Measurements from ENCODE around the gene METTL4.
"Not testable (repeated sequence)": the region's sequence is repeated elsewhere in the genome, so short reads cannot be mapped to it uniquely, and the experiment has no call there.

METTL4 gene

DNA sequence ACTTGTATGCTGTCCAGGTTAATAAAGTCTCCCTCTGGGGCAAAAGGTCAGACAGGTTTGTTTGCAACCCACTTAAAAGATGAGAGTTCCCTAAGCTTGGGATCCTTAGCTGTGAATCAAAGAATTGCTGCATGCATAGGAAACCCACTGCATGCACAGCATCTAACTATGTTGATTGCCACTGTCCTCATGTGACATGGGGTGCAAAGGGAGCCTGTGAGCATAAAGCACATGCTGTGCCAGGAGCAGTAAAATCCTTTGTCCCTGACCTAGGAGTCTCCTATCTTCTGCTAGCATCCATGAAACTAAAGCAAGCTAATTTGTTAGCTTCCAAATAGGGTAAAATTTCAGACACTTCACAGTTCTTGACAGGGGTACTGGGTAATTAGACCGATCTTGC, 13.8 kb downstream of the METTL4 start:
- no peak for DNase-seq

DNA sequence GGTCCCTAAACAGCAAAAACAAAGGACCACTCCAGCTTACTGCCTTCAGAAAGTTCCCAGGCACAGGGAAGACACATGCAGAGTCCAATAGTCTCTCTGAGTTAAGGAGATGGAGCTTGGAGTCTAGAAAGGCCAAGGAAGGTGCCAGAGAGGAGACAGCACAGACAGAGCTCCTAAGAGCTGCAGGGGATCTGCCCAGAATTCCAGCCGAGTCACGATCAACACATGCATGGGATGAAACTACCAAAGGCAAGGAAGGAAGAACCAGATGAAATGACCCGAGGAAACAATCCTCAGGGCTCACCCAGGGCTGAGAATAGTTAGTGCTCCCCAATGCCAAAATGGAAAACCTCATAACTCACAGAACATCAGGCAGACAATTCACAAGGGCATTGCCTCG, 15.4 kb downstream of the METTL4 start:
- DNase-seq = no peak

DNA sequence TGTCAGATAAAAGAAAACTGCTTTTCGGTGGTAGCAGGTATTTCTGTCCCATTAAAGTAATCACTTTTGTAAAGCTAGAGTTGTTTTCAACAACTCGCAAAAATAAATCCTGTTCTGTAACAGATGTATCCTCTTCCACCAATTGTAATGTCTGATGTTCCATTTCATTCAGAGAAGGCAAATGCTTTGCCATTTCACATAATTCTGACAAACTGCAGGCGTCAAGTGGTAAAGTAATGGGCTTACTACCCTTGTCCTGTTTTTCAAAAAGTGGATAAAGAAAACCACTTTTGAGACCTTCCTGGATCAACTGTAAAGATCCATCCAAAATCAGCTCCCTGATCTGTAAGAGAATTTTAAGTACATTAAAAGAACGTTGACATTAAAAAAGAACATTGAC, 16.6 kb downstream of the METTL4 start:
- no peak for DNase-seq

DNA sequence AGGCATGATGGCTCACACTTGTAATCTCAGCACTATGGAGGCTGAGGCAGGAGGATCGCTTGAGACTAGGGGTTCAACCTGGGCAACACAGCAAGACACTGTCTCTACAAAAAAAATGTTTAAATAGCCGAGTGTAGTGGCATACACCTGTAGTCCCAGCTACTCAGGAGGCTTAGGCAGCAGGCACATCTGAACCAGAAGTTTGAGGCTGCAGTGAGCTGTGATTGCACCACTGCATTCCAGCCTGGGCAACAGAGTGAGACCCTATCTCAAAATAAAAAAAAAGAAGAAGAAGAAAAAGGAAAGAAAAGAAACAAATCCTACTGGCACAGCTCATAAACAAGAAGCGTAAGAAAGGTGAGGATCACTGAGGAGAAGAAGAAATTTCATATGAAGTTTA, 19.9 kb downstream of the METTL4 start:
- DNase-seq = no peak

DNA sequence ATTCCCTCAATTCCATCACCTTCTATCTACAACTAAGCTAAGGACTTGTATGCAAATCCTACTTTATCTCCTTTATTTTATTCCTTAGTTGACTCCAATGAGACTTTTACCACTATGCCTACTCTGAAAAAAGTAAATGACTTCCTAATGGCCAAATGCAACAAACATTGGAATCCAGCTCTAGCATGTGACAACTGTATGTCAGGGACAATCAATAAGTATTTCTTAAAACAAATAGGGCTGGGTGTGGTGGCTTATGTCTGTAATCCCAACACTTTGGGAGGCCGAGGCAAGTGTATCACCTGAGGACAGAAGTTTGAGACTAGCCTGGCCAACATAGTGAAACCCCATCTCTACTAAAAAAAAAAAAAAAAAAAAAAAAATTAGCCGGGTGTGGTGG, 21.8 kb downstream of the METTL4 start:
- DNase-seq = no peak

DNA sequence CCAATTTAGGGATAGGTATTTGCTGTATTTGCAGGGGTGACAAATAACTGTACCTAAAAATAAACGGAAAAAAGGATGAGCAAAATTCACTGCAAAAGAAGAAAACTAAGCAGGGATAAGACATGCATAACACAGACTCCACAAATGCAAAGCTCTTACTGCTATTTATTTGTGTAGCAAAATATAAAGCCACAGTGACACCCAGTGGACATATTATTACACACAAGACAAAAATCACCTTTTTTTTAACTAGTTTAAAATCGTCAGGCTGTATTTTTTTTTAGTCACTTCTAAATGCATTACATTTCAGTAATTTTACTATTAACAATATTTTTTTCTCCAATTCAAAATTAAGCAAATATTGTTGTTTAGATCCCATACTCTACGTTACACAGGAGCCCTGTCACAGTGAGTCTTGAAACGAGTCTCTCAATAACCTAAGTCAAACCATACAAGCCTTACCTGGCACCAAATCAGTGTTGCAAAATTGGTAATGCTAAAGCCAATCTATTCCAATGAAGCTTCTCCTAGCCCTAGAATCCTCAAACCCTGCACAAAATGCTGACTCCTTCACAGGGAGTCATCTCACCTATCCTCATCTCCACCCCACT, 23.7 kb downstream of the METTL4 start:
- DNase-seq = peak; percentile 65

DNA sequence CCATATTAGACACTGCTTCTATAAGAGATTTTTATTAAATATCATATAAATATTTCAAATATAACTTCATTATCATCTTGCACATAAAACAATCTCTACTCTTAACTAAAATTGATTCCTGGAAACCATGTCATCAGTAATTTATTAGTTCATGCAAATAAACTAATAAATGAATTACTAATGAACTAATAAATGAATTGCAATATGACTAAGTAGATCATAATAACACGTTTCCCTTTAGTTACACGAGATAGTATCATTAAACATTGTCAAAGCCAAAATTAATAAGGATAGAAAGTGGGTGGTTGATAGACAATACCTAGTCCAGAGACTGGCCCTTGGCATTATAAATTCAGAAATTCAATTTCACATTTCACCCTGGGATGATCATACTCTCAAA, 26.1 kb downstream of the METTL4 start:
- no peak for DNase-seq

DNA sequence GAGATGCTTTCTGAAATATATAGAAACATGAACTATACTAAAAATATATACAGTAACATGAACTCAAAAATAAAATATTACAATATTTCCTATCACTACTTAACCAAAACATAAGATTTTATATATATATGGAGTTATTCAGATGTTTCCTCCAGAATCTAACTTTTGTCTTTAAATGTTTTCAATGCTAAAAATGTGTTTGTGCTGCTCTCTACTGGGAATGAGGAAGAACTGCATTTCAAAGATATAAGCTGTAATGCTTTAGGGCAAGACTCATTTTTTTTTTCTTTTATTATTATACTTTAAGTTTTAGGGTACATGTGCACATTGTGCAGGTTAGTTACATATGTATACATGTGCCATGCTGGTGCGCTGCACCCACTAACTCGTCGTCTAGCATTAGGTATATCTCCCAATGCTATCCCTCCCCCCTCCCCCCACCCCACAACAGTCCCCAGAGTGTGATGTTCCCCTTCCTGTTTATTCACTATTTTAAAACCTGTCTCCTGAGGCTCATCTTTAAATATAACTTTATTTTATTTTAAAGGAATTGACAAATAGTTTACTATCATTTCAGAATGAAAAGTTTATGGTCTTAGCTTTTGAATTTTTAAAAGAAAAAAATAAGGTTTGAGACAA, 29.3 kb downstream of the METTL4 start:
- DNase-seq = not testable (repeated sequence)

DNA sequence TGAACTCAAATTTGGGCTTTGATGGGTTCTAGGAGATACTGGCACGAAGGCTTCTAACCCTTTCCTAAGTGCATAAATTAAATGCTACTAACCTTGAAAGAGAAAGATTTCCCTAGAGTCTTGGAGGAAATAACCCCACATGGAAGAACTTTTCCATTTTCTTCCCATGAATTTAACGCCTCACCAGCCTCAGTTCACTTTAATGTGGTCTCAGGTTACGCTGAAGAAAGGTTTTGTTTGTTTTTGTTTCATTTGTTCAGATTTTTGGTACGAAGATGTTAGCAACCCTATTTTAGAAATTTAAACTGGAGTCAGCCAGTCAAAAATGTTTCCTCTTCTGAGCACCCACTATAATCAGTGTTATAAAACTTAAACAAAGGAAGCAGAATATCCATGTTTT, 30.7 kb downstream of the METTL4 start:
- DNase-seq = no peak

DNA sequence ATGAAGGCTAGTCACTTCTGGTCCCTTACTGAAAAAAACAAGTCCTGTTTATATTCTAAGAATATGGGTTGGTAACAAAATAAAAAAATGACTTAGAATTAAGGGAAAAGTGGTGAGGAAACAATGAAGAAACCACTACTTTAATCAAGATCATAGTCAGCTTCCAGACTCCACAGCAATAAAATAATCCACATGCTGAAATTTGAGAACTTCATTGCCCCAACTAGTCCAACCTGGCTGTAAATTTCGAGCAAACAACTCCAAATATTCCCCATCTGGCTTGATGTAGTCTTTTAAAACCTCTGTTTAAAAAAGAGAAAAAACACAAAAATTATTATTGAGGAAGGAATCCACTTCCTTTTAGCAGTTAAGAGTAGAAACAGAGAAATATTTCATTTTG, 32.5 kb downstream of the METTL4 start:
- DNase-seq = no peak

DNA sequence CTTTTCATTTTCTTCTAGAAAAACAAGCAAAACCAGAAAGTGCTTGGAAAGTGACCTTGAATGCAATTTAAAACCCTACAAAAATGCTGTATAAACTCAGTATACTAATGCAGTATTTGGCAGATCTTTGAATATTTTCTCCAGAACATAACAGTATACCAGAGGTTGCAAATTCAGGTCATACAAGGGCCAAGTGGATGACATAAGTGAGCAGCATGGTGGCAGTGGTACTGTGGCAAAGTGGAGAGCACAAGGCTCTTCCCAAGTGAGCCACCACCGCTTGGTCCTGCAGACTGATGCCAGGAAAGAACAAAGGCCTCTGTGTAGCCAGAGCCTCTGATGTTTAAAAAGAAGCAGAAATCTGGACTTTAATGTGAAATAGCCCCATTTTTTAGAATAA, 33.1 kb downstream of the METTL4 start:
- no peak for DNase-seq

DNA sequence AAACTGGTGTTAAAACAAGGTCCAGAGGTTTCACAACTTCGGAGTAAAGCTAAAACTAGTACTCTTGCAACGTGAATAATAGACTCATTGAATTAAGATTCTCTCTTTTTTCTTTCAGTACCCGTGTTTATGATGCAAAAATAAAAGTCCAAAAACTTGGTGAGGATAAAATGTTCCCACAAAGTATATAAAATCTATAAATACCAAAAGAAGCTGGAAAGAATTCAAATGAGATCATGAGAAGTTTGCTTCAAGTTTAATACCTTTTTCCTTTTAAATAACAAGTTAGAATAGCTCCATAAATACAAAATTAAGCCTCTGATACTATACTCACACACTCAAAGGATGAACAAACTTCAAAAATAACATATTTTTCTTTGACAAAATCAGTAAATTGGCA, 34.0 kb downstream of the METTL4 start:
- DNase-seq = no peak

DNA sequence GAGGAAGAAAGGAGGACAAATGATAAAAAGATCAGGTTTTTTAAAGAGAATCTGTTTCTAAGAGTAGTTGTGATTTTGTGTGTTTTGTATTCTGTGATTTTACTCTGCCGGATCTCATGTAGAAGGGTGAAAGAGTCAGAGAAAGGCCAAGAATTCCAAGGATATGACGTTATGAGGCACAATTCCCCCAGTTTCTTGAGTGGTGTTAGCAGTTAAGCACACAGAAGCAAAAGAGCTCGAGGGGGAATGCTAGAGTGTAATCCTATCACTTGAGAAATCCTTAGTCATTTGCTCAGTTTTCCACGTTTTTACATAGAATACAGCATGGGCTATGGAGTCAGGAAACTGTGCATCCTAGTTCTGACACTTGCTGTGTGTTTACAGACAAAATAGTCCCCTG, 34.8 kb downstream of the METTL4 start:
- peak; percentile 55 for DNase-seq

DNA sequence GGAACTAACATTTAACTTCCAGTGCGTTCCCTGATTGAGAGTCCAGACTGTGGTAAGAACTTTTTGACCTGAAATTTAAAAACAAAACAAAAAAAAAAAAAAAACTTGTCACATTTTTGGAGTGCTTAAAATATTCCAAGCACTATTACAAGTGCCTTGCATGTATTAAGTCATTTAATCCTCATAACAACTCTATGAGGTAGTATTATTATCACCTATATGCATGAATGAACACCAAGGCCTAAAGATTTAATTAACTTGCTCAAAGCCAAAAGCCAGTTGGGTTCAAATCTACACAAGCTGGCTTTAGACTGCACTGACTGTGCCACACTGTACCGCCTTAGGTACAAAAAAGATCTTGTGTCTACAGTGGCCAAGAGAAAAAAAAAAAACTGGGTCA, 35.2 kb downstream of the METTL4 start:
- DNase-seq = no peak

DNA sequence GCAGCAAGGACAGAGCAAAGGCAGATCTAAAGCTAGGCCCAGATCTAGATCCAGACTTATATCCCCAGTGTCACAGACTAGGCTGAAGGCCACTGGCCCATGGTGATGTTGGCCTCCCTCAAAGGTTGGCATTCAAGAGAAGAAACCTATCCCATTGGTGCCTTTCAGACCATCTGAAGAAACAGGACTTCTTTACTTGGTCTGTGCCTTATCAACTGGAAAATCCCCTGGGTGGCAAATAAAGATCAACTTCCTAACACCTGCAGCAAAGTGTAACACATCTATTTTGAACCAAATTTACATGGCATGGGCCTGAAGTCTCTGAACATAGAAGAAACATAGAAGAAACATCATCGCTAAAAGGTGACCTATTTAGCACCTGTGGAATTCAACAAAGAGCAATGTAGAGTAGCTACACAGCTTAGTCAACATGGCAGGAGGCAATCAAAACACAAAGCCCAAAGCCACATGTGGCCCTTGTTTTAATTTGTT, 35.8 kb downstream of the METTL4 start:
- no peak for DNase-seq

DNA sequence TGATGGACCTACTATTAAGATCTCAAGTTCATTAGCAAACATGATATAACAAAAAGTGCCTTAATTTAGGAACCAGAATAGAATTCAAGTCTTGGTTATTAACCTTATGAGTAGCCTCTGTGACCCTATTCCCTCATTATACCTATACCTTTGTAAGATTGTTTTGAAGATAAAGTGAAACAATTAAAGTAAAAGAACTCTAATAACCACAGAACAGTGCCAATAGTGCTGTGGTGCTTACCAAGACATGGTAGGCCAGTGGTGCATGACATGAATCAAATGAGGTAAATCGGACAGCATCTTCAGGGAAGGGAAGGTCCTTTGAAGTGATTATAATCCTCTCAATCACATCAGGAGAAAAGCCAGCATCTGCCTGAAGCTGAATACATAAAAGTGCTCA, 36.4 kb downstream of the METTL4 start:
- DNase-seq = no peak

DNA sequence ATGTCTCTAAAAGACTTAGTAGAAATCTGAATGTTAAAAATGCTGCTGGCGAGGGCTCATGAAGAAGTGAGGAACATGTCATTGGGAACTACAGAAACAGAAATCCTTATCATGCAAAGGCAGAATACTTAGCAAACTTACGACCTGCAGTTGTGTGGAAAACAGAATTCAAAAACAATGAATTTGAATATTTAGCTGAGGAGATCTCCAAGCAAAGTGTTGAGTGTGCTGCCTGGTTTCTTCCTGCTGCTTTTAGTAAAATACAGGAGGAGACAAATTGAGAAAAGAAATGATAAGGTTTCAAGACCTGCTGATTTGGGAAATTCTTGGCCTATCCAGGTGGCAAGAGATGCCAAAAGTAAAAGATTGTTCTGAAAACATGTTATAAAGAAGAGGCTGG, 38.5 kb downstream of the METTL4 start:
- DNase-seq = no peak

DNA sequence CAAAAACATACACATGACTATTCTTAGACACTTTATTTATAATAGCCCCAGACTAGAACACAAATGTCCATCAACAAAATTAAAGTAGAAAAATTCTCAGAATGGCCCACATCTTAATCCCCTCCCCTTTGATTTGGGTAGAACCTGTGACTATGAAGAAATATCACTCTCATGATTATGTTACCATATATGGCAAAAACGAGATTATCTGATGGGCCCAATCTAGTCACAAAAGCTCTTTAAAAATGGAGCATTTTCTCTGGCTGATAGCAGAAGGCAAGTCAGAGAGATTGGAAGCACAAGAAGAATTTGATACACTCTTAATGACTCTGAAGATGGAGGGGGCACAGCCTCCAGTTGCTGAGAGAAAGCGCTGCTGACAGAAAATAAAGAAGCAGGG, 39.6 kb downstream of the METTL4 start:
- no peak for DNase-seq

DNA sequence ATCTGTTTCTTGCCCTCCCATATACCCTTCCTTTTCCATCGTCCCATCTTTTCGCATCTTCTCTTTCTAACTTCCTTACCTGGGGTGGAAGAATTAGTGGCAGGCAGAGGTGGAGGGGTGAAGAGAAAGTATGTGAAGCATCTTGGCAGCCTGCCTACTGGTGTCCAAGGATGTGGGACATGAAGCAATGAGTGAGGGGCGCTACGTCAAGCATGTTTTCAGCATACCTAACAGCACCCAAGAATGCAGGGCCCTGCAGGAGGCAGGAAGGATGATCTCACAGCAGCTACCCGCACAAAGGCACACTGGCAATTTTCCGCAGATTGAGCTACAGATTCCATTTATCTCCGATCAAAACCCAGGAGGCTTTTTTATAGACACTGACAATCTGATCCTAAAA, 42.2 kb downstream of the METTL4 start:
- DNase-seq = no peak

DNA sequence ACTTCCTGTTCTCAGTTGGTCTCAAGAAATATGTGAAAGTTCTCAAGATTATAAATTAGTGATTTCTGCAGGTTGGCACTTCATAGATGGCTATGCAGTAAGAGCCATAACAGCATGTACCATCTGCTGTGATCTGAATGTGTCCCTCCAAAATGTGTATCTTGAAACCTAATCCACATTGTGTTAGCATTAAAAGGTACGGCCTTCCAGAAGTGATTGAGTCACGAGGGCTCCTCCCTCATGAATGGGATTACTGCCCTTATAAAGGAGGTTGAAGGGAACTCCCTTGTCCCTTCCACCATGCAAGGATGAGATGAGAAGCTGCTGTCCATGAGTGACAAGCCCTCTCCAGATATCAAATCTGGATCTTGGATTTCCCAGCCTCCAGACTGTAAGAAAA, 45.0 kb downstream of the METTL4 start:
- DNase-seq = no peak

DNA sequence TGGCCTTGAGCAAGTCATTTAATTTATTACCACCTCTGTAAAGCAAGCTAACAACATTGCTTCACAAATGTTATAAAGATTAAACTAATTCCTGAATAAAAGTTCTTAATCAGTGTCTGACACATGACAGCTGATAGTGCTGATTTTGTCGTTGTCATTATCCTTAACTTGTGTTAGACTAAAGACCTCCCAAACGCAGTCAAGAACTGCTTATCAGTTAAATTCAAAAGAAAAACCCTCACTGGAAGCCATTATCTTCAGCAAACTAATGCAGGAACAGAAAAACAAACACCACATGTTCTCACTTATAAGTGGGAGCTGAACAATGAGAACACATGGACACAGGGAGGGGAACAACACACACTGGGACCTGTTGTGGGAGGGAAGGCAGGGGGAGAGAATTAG, 46.5 kb downstream of the METTL4 start:
- DNase-seq = not testable (repeated sequence)

DNA sequence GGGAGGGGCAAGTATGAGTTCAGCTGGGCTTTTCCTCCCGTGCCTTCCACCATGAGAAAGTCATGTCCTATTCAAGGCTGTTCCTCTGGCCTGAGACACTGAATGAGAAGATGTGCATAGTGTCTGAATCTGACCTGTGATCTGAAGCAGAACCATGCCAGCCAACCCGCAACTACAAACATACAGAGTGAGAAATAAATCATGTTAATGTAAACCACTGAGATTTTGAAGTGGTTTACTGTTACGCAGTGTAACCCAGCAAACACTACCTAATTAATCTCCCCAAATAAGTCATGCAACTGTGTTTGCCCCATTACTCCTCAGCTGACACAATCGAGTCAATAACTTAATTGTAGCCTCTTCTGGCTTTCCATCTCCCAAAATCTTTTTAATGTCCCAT, 49.2 kb downstream of the METTL4 start:
- no peak for DNase-seq

DNA sequence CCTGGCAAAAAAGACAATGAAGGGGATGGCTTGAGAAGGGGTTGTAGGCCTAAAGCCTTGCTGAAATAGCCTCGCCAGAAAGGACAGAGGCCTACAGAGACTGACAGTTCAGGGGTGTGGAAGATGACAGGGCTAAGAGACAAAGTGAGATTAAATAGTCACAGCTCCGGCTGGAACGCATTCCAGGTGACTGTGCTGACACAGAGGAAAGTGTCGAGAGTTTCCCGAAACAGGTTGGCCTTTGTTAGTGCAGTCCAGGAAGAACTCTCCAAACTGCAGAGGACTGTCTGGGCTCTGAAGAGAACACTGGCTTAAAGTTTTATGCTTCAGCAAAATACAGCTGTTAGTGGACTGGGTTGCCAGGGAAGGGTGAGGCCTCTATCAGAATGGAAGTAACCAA, 52.8 kb downstream of the METTL4 start:
- no peak for DNase-seq

DNA sequence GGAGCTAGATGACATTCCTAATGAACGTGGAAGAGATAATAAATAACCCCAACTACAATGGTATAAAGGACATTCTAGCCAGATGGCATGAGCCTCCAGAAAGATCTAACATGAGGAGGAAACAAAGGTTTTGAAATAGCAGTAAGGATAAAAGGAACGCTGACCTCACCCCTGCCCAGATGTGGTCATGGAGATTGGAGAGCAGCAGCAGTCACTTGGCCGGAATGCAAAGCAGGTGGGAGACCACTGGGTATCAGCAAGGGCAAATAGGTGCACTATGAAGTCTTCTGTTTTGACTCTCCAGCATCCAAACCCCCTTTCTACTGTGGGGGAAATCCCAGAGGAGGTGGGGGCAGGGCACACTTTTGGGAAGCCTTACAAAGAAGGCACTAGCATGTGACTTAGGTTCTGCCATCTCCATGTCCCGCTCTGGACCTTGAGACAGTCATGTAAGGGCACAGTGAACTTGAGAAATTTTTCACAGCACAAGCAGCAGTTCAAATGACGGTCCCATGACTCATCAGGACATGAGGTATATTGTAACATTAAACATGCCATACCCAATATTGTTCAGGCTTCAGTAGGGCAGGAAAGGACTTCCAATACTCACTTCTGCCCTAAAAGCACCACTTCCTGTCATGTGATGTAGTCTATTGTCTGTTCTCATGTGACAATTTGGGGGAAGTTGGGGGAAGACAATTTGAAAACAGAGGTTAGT, 55.2 kb downstream of the METTL4 start:
- peak; percentile 58 for DNase-seq

Data from amniotic stem cell (primary cell).